Body of pancreas (tissue), 4 donors: Measurements from ENCODE around the gene HTR3D. TPM values are rescaled to one million over a fixed set of nuclear protein-coding genes. Genes with fewer than 3 reads are reported as not detected.
A peak's percentile ranks its signal among the peaks of the same experiment; 100 is the strongest.

Experiments used
- ATAC-seq: fragments of 150-250 bp; one replicate; pipeline ENCODE4 v1.9.1; 2016
- DNase-seq, 4 donors: peaks; one replicate each; pipeline ENCODE4 v3.0.0-alpha.2; 2019
- H3K27ac ChIP-seq, 4 donors: fragments of 200-600 bp; sonication (generic); 1 replicate in 3 of 4; 2 replicates in 1 of 4; pipeline versions ENCODE4 v1.5.1 to v1.6.1; 2016 to 2019; ENCODE audit warnings: mild to moderate bottlenecking in 1 of 4, mixed read lengths in 1 of 4, moderate library complexity in 1 of 4
- H3K27me3 ChIP-seq, 2 donors: fragments of 200-600 bp; sonication (generic); one replicate each; pipeline ENCODE4 v1.6.0; 2016; ENCODE audit warnings: mild to moderate bottlenecking in 1 of 2
- H3K36me3 ChIP-seq, 2 donors: fragments of 200-600 bp; sonication (generic); replicated peaks in 1 of 2; 2 replicates each; pipeline ENCODE4 v1.5.1; 2016; ENCODE audit warnings: low read depth in 2 of 2; ENCODE audit not compliant: insufficient read depth in 1 of 2
- H3K4me1 ChIP-seq: fragments of 200-600 bp; sonication (generic); one replicate; pipeline ENCODE4 v1.6.0; 2016
- H3K4me3 ChIP-seq, 2 donors: fragments of 200-600 bp; sonication (generic); 1 replicate in 1 of 2; 2 replicates in 1 of 2; pipeline ENCODE4 v1.5.1; 2016 to 2019
- H3K9me3 ChIP-seq, 3 donors: fragments of 200-600 bp; sonication (generic); 1 replicate in 2 of 3; 2 replicates in 1 of 3; pipeline ENCODE4 v1.5.1; 2016
- POLR2A ChIP-seq, 3 donors: fragments of 450-650 bp; IDR thresholded peaks; one replicate each; pipeline ENCODE4 v1.6.1; 2016; ENCODE audit warnings: antibody characterized with exemption in 3 of 3, mild to moderate bottlenecking in 2 of 3
- WGBS, 2 donors: methylation state at CpG; one replicate each; pipeline ENCODE4 v1.1.5; 2017; 5-methylcytosine and 5-hydroxymethylcytosine counted together
- intact Hi-C: fragments of 100-400 bp; cut with DNase I; formaldehyde crosslinking; loops from one replicate; pipeline ENCODE4 v1.15.1; 2023
- total RNA-seq, 2 donors: library from RNA; depleted of rRNA; stranded (reverse); fragments of >200 nt; gene quantifications; one replicate each; pipeline ENCODE4 v1.1.0, GENCODE V29; 2016
- TF ChIP-seq, protein P1 (sequence below), 7 experiments: fragments of 450-650 bp in 4 of 7; fragments of 200-600 bp in 3 of 7; sonication (generic) in 3 of 7; IDR thresholded peaks; one replicate each; pipeline ENCODE4 v1.5.1; 2016 to 2019; ENCODE audit warnings: antibody characterized with exemption in 7 of 7

The HTR3D gene
- total RNA-seq, 2 donors from 2014 or later: not detected

DNA sequence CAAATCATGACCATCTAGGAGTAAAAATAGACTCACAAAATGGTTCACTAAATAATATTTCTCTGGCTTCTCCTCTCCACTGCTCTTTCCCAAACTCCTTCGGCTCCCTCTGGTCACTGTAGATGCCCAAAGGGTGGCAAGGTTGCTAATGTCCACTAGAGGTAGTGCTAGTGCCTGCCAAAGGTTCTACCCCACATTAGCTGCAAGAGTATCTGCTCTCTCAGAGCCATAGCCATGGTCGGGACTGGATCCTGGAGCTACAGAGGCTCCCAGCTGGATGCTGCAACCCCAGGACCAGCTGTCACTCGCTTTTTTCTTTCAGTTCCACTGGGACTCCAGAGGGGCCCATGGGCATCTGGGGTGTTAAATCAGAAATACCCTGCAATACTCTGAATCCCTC is 8.5 kb downstream of the HTR3D start:
- DNase-seq: peak; percentile 11 to 29 (median 20)
- Histone ChIP-seq H3K27me3 (no peaks in the 10 kb centered on the region), H3K27ac (no peak overlapping the region), H3K4me1 (no peaks in the 10 kb centered on the region), H3K36me3 (no peaks in the 10 kb centered on the region), H3K4me3 (no peak overlapping the region), H3K9me3 (no peaks in the 10 kb centered on the region)
- ATAC-seq: no peak
- WGBS, 2 donors: 28 to 35% methylated on average over 3 of the region's 3 CpGs
- TF ChIP-seq, protein P1, sequence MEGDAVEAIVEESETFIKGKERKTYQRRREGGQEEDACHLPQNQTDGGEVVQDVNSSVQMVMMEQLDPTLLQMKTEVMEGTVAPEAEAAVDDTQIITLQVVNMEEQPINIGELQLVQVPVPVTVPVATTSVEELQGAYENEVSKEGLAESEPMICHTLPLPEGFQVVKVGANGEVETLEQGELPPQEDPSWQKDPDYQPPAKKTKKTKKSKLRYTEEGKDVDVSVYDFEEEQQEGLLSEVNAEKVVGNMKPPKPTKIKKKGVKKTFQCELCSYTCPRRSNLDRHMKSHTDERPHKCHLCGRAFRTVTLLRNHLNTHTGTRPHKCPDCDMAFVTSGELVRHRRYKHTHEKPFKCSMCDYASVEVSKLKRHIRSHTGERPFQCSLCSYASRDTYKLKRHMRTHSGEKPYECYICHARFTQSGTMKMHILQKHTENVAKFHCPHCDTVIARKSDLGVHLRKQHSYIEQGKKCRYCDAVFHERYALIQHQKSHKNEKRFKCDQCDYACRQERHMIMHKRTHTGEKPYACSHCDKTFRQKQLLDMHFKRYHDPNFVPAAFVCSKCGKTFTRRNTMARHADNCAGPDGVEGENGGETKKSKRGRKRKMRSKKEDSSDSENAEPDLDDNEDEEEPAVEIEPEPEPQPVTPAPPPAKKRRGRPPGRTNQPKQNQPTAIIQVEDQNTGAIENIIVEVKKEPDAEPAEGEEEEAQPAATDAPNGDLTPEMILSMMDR (IDR thresholded peaks at IDR 0.05): peak in 4 of 7 experiments; percentile 22 to 38 (median 26)
- TF ChIP-seq POLR2A (IDR thresholded peaks at IDR 0.05): no peak
- intact Hi-C loops: no loop called here

DNA sequence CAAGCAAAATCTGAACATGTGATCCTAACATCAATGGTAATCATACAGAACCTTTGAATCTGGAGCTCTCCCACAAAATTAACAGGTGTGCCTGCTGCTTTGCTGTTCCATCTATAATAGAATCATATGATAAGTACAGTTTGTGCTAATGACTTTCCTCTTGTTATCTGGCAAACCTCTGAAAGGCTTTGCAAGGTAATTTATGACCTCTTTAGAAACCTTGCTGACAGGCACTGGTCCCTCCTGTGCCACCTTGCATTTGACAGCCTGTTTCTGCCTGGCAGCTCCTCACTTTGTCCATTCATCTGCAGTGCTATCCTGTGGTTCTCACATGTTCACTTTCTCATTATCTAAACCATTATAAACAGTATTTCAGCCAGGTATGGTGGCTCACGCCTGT is 11.1 kb downstream of the HTR3D start:
- no peaks in the 10 kb centered on the region for H3K36me3 ChIP-seq
- no peaks in the 10 kb centered on the region for H3K9me3 ChIP-seq
- H3K4me3 ChIP-seq: no peak overlapping the region
- H3K27ac ChIP-seq: no peak overlapping the region
- ATAC-seq: no peak
- intact Hi-C loops: no loop called here
- no peaks in the 10 kb centered on the region for H3K27me3 ChIP-seq
- no peak for DNase-seq
- 64 to 94% methylated on average over 1 of the region's 1 CpG for WGBS, 2 donors
- H3K4me1 ChIP-seq: no peaks in the 10 kb centered on the region
- TF ChIP-seq POLR2A (IDR thresholded peaks at IDR 0.05): no peak
- TF ChIP-seq, protein P1 (IDR thresholded peaks at IDR 0.05): no peak

DNA sequence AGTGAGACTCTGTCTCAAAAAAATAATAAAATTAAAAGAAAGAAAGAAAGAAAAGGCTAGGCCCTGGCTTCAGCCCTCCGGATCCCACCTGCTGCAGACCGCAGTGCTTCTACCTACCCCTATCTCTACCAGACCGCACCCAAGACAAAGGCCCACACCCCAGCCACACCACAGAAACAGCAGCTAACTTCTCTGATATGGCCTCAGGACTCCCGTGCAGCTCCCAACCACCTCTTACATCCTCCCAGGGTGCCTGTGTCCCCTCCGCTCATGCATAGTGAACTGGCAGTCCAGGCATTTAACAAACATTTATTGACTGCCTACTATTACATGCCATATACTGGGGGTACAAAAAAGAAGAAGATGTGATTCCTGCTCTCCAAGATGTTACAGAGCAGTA is 14.5 kb downstream of the HTR3D start:
- no peaks in the 10 kb centered on the region for H3K4me1 ChIP-seq
- TF ChIP-seq POLR2A (IDR thresholded peaks at IDR 0.05): no peak
- TF ChIP-seq, protein P1 (IDR thresholded peaks at IDR 0.05): no peak
- DNase-seq: no peak
- intact Hi-C loops: no loop called here
- H3K27ac ChIP-seq: no peak overlapping the region
- no peaks in the 10 kb centered on the region for H3K9me3 ChIP-seq
- no peak overlapping the region for H3K4me3 ChIP-seq
- 92 to 94% methylated on average over 5 of the region's 5 CpGs for WGBS, 2 donors
- ATAC-seq: no peak
- H3K36me3 ChIP-seq: no peaks in the 10 kb centered on the region
- no peaks in the 10 kb centered on the region for H3K27me3 ChIP-seq

DNA sequence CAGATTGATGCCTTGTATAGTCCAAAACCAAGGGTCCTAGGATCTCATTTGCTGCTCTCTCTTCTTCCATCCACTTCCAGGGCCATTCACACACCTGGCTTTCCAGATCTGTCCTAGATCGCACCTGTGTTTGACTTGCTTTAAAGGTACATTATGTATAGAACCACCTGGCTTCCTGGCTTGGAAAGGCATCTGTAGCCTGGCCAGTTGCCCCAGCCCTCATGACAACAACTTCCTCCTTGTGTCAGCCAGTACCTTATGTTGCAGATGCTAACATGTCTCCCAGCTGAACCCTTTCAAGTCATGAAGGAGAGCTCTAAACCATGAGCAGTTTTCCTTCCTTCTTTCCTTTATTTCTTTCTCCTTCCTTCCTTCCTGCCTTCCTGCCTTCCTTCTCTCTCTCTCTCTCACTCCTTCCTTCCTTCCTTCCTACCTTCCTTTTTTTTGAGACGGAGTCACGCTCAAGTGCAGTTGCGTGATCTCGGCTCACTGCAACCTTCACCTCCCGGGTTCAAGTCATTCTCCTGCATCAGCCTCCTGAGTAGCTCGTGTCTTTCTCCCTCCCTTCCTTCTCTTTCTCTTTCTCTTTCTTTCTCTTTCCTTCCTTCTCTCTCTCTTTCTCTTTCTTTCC is 18.8 kb downstream of the HTR3D start:
- peak in 1 of 4 donors; percentile 11 for DNase-seq
- no peaks in the 10 kb centered on the region for H3K9me3 ChIP-seq
- H3K4me1 ChIP-seq: no peaks in the 10 kb centered on the region
- H3K27me3 ChIP-seq: no peaks in the 10 kb centered on the region
- H3K36me3 ChIP-seq: no peaks in the 10 kb centered on the region
- H3K4me3 ChIP-seq: no peak overlapping the region
- intact Hi-C loops: no loop called here
- 63 to 73% methylated on average over 6 to 7 of the region's 7 CpGs for WGBS, 2 donors
- TF ChIP-seq, protein P1 (IDR thresholded peaks at IDR 0.05): no peak
- no peak for TF ChIP-seq POLR2A (IDR thresholded peaks at IDR 0.05)
- no peak overlapping the region for H3K27ac ChIP-seq
- no peak for ATAC-seq

DNA sequence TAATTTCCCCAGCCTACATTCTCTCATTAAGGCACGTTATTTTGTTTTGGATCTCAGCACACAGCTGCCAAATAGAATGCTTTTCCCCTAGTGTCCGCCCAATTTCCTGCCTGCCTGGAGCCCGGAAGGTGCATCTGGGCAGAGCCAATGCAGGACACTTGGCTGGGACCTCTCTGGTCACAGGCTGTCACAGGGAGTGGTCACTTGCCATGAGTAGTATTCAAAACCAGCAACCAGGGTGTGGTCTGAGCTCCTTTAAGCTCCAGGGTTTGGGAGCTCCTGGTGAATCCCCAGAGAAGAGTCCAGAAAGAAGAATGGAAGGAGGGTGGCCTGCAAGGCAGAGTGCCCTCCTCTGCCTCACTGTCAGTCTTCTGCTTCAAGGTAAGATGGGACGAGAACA is 21.2 kb downstream of the HTR3D start, which contains the start of gene HTR3C:
Gene HTR3C, plus strand, starts transcription at position 281 of the 400 bp plus-strand sequence. Its CDS starts 34 bp downstream, at position 315.
- 55% methylated on average over 4 of the region's 4 CpGs for WGBS, 2 donors
- TF ChIP-seq POLR2A (IDR thresholded peaks at IDR 0.05): no peak
- TF ChIP-seq, protein P1 (IDR thresholded peaks at IDR 0.05): no peak
- intact Hi-C loops: no loop called here

More for the DNA sequence above, 21.2 kb downstream of the HTR3D start, which contains the start of gene HTR3C:
- H3K36me3 ChIP-seq: no peaks in the 10 kb centered on the region
- DNase-seq (no peak), ATAC-seq (no peak)
- H3K27me3 ChIP-seq: no peaks in the 10 kb centered on the region
- no peaks in the 10 kb centered on the region for H3K9me3 ChIP-seq
- no peak within 1 kb of the TSS for H3K27ac ChIP-seq
- H3K4me3 ChIP-seq: no peak within 1 kb of the TSS
- H3K4me1 ChIP-seq: no peaks in the 10 kb centered on the region
